Astrocyte (in vitro differentiated cells and primary cell): ENCODE measurements around the gene CIAPIN1. TPM values are rescaled to one million over a fixed set of nuclear protein-coding genes. Genes with fewer than 3 reads are reported as not detected.
A peak's percentile ranks its signal among the peaks of the same experiment; 100 is the strongest.

Experiments used
- DNase-seq: peaks from one replicate; pipeline ENCODE4 v3.0.0-alpha.2; 2010; ENCODE audit warnings: low read depth
- FAIRE-seq: peaks from 2 replicates; lab custom pipeline; 2011; peaks lifted over from hg19 to GRCh38; lab: Jason Lieb, UNC
- H2AFZ ChIP-seq: 2 replicates; pipeline ENCODE4 v1.6.0; 2012; ENCODE audit warnings: low read depth, low read length, inconsistent platforms
- H3K27ac ChIP-seq: 2 replicates; pipeline ENCODE4 v1.5.1; 2011; ENCODE audit warnings: low read depth, low read length, inconsistent platforms
- H3K27me3 ChIP-seq: 2 replicates; pipeline ENCODE4 v1.6.0; 2011; ENCODE audit warnings: low read length, inconsistent platforms; ENCODE audit not compliant: insufficient read depth
- H3K36me3 ChIP-seq: 2 replicates; pipeline ENCODE4 v1.5.1; 2011; ENCODE audit warnings: low read length, inconsistent platforms; ENCODE audit not compliant: insufficient read depth
- H3K4me1 ChIP-seq: 2 replicates; pipeline ENCODE4 v1.5.1; 2011; ENCODE audit warnings: low read length, inconsistent platforms; ENCODE audit not compliant: insufficient read depth
- H3K4me2 ChIP-seq: 2 replicates; pipeline ENCODE4 v1.6.0; 2012; ENCODE audit warnings: low read length, inconsistent platforms
- H3K4me3 ChIP-seq: 2 replicates; pipeline ENCODE4 v1.5.1; 2011; ENCODE audit warnings: low read depth, mild to moderate bottlenecking, low read length, inconsistent platforms; ENCODE audit not compliant: insufficient read depth
- H3K79me2 ChIP-seq: 2 replicates; pipeline ENCODE4 v1.6.0; 2012; ENCODE audit warnings: mild to moderate bottlenecking, low read length, inconsistent platforms; ENCODE audit not compliant: insufficient read depth
- H3K9ac ChIP-seq: 2 replicates; pipeline ENCODE4 v1.6.0; 2012; ENCODE audit warnings: mild to moderate bottlenecking, low read length, inconsistent platforms
- H3K9me3 ChIP-seq: 2 replicates; pipeline ENCODE4 v1.5.1; 2012; ENCODE audit warnings: low read depth, mild to moderate bottlenecking, low read length, inconsistent platforms; ENCODE audit not compliant: insufficient read depth
- H4K20me1 ChIP-seq: 2 replicates; pipeline ENCODE4 v1.6.0; 2012; ENCODE audit warnings: low read length, inconsistent platforms; ENCODE audit not compliant: insufficient read depth
- H3K27ac Mint-ChIP-seq: one replicate; pipeline ENCODE4 v1.8.0; 2021; ENCODE audit warnings: mild to moderate bottlenecking, mixed read lengths; ENCODE audit not compliant: unreplicated experiment
- H3K27me3 Mint-ChIP-seq: one replicate; pipeline ENCODE4 v1.8.0; 2021; ENCODE audit warnings: low read depth, mixed read lengths; ENCODE audit not compliant: unreplicated experiment
- H3K36me3 Mint-ChIP-seq: one replicate; pipeline ENCODE4 v1.8.0; 2021; ENCODE audit warnings: low read depth, mixed read lengths; ENCODE audit not compliant: unreplicated experiment
- H3K4me1 Mint-ChIP-seq: one replicate; pipeline ENCODE4 v1.8.0; 2021; ENCODE audit warnings: low read depth, mixed read lengths; ENCODE audit not compliant: unreplicated experiment
- H3K4me3 Mint-ChIP-seq: one replicate; pipeline ENCODE4 v1.8.0; 2021; ENCODE audit warnings: mild to moderate bottlenecking, moderate library complexity, mixed read lengths; ENCODE audit not compliant: unreplicated experiment
- H3K9me3 Mint-ChIP-seq: one replicate; pipeline ENCODE4 v1.8.0; 2021; ENCODE audit warnings: mild to moderate bottlenecking, mixed read lengths; ENCODE audit not compliant: unreplicated experiment
- EZH2 ChIP-seq: IDR thresholded peaks from 2 replicates; pipeline ENCODE4 v1.6.1; 2012; ENCODE audit warnings: mild to moderate bottlenecking, low read length, inconsistent platforms; ENCODE audit not compliant: insufficient read depth
- total RNA-seq: library from RNA; stranded (reverse); gene quantifications from 2 replicates; pipeline ENCODE4 v1.2.1, GENCODE V29; 2021
- TF ChIP-seq, protein P1 (sequence below): IDR thresholded peaks from 2 replicates; pipeline ENCODE4 v1.5.1; 2011; ENCODE audit warnings: low read depth, mild to moderate bottlenecking, inconsistent platforms, low read length, moderate library complexity; ENCODE audit not compliant: insufficient read depth

The CIAPIN1 gene
- total RNA-seq, 1 donor from 2014 or later = 68.9 TPM

DNA sequence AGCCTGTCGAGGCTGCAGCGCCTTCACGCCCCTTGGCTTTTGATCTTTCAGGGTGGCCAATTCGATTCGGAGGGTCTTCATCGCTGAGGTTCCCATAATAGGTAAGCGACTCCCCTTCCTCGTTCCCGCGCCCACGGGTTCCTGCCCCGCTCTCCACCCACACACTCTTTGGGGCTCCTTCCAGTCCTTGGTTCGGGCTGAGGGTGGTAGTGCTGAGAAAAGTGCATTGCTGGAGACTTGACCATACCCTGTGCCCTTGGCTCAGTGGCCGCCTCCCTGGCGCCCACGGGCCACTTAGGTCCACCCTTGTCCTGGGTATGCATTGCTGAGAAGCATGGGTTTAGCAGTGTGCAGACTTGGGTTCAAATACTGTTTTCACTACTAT, 15.8 kb upstream of the CIAPIN1 start:
- FAIRE-seq (no peak), DNase-seq (no peak)
- TF ChIP-seq EZH2 = no peak
- TF ChIP-seq, protein P1, sequence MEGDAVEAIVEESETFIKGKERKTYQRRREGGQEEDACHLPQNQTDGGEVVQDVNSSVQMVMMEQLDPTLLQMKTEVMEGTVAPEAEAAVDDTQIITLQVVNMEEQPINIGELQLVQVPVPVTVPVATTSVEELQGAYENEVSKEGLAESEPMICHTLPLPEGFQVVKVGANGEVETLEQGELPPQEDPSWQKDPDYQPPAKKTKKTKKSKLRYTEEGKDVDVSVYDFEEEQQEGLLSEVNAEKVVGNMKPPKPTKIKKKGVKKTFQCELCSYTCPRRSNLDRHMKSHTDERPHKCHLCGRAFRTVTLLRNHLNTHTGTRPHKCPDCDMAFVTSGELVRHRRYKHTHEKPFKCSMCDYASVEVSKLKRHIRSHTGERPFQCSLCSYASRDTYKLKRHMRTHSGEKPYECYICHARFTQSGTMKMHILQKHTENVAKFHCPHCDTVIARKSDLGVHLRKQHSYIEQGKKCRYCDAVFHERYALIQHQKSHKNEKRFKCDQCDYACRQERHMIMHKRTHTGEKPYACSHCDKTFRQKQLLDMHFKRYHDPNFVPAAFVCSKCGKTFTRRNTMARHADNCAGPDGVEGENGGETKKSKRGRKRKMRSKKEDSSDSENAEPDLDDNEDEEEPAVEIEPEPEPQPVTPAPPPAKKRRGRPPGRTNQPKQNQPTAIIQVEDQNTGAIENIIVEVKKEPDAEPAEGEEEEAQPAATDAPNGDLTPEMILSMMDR = no peak
- peaks cover 26% of the 10 kb centered on the region for H3K36me3 ChIP-seq
- H3K27ac ChIP-seq = peak overlapping the region; percentile 56
- H3K9me3 ChIP-seq = no peaks in the 10 kb centered on the region
- peaks cover 34% of the 10 kb centered on the region for H4K20me1 ChIP-seq
- no peaks in the 10 kb centered on the region for H3K9me3 Mint-ChIP-seq
- H3K9ac ChIP-seq = peak overlapping the region; percentile 91
- H3K27me3 ChIP-seq = no peaks in the 10 kb centered on the region
- peak overlapping the region; percentile 58 for H3K27ac Mint-ChIP-seq
- H3K4me2 ChIP-seq = peak overlapping the region; percentile 92
- H3K36me3 Mint-ChIP-seq = peaks cover 18% of the 10 kb centered on the region
- H3K4me3 ChIP-seq = peak overlapping the region; percentile 93
- H3K4me1 Mint-ChIP-seq = peaks cover 9% of the 10 kb centered on the region
- peak overlapping the region; percentile 99 for H3K4me3 Mint-ChIP-seq
- peaks cover 37% of the 10 kb centered on the region for H3K79me2 ChIP-seq
- no peak overlapping the region for H2AFZ ChIP-seq
- peaks cover 3% of the 10 kb centered on the region for H3K4me1 ChIP-seq
- no peaks in the 10 kb centered on the region for H3K27me3 Mint-ChIP-seq

DNA sequence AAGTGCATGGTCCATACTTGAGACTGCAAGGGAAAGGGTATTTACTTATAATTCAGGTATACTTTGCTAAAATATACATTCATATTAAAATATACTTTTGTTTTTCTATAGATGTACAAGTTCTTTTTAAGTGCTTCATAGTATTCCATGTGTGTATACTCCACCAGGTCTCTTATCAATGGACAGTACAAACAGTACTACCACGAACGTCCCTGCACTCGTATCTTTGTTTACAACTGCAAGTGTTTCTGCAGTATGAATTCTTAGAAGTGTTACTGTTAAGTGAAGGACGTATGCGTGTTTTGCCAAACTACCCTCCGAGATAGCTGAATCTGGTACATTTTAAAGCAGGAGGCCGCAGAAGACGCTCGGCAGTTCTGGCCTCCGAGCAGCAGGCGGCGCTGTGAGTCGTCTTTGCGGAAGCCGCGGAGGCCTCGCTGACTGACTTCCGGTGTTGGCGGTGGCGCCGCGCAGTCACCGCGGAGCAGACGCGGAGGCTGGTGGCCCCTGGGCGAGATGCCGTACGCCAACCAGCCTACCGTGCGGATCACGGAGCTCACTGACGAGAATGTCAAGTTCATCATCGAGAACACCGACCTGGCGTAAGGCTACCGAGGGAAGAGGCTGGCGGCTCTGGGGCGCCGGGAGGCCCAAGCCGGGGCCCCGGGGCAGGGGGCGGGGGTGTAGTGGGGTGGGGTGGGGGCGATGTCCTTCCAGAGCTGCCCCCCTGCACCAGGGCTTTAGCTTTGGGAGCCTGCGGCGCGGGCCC, 15.2 kb upstream of the CIAPIN1 start, which contains the start of gene POLR2C:
Gene POLR2C, plus strand, starts transcription at position 471 of the 769 bp plus-strand sequence. Its CDS starts 46 bp downstream, at position 517.
- Mint-ChIP-seq H3K27me3 (no peaks in the 10 kb centered on the region), H3K36me3 (peaks cover 18% of the 10 kb centered on the region), H3K9me3 (no peaks in the 10 kb centered on the region), H3K4me3 (peak within 1 kb of the TSS; percentile 99), H3K27ac (peak within 1 kb of the TSS; percentile 72), H3K4me1 (peaks cover 12% of the 10 kb centered on the region)
- DNase-seq (peak; percentile 67), FAIRE-seq (no peak)
- peak within 1 kb of the TSS; percentile 92 for H3K4me2 ChIP-seq
- H4K20me1 ChIP-seq = peaks cover 34% of the 10 kb centered on the region
- peak within 1 kb of the TSS; percentile 56 for H3K27ac ChIP-seq
- H3K4me1 ChIP-seq = peaks cover 3% of the 10 kb centered on the region
- H3K9me3 ChIP-seq = no peaks in the 10 kb centered on the region
- H3K36me3 ChIP-seq = peaks cover 25% of the 10 kb centered on the region
- TF ChIP-seq, protein P1 = peak; percentile 92
- TF ChIP-seq EZH2 = no peak
- H3K9ac ChIP-seq = peak within 1 kb of the TSS; percentile 91
- H3K4me3 ChIP-seq = peak within 1 kb of the TSS; percentile 93
- no peaks in the 10 kb centered on the region for H3K27me3 ChIP-seq
- H3K79me2 ChIP-seq = peaks cover 37% of the 10 kb centered on the region
- H2AFZ ChIP-seq = peak within 1 kb of the TSS; percentile 83

DNA sequence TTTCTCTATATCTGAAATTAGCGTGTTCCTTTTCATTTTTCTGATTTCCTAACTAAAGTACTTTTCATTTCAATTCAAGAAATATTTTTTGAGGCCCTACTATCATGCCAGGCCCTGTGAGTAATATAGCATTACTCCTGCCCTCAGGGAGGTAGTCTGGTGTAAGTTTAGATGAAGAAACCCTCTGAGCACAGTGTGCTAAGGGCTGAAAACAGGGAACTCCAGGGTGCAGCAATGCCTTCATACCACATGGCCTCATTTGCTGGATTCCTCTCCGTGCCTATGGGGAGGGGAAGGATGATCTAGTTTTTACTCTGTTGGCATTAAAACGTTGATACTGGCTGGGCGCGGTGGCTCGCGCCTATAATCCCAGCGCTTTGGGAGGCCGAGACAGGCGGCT, 4.8 kb upstream of the CIAPIN1 start:
- no peaks in the 10 kb centered on the region for H4K20me1 ChIP-seq
- no peak for TF ChIP-seq EZH2
- TF ChIP-seq, protein P1 = no peak
- no peak overlapping the region for H3K4me3 Mint-ChIP-seq

More for the DNA sequence above, 4.8 kb upstream of the CIAPIN1 start:
- H3K36me3 ChIP-seq = peaks cover 30% of the 10 kb centered on the region
- Mint-ChIP-seq H3K4me1 (peaks cover 2% of the 10 kb centered on the region), H3K9me3 (no peaks in the 10 kb centered on the region), H3K27me3 (no peaks in the 10 kb centered on the region), H3K36me3 (peaks cover 17% of the 10 kb centered on the region), H3K27ac (no peak overlapping the region)
- no peak overlapping the region for H2AFZ ChIP-seq
- H3K9me3 ChIP-seq = no peaks in the 10 kb centered on the region
- no peak overlapping the region for H3K4me3 ChIP-seq
- peaks cover 27% of the 10 kb centered on the region for H3K79me2 ChIP-seq
- H3K4me2 ChIP-seq = no peak overlapping the region
- FAIRE-seq (no peak), DNase-seq (no peak)
- no peak overlapping the region for H3K9ac ChIP-seq
- no peaks in the 10 kb centered on the region for H3K27me3 ChIP-seq
- no peak overlapping the region for H3K27ac ChIP-seq
- H3K4me1 ChIP-seq = peaks cover 7% of the 10 kb centered on the region
